ENCODE results near the gene MANBA.

- TF ChIP-seq CTCF (IDR thresholded peaks at IDR 0.05): no peak
- no peak for TF ChIP-seq POLR2A (IDR thresholded peaks at IDR 0.05)
Measured at GRCh38 chr4:102678695-102679335, 82.0 kb downstream of the MANBA start.
